ENCODE measurements around the gene TMEM151A.
"Not testable (repeated sequence)": the region's sequence is repeated elsewhere in the genome, so short reads cannot be mapped to it uniquely, and the experiment has no call there.

The TMEM151A gene

GRCh38 chr11:66297610-66298009, 5.9 kb downstream of the TMEM151A start:
- in situ Hi-C loops (cut with MboI; ENCODE audit: low sequenced_read_pairs): no loop called here

GRCh38 chr11:66299186-66299585, 7.5 kb downstream of the TMEM151A start:
- in situ Hi-C loops (cut with MboI; ENCODE audit: low sequenced_read_pairs): no loop called here

- in situ Hi-C loops (cut with MboI; ENCODE audit: low sequenced_read_pairs): no loop called here
Observed at GRCh38 chr11:66302656-66303055, 11.0 kb downstream of the TMEM151A start.

- in situ Hi-C loops (cut with MboI; ENCODE audit: low sequenced_read_pairs): no loop called here
Observed at GRCh38 chr11:66309475-66309874, 17.8 kb downstream of the TMEM151A start.

- in situ Hi-C loops (cut with MboI; ENCODE audit: low sequenced_read_pairs): no loop called here
Observed at GRCh38 chr11:66310324-66310723, 18.6 kb downstream of the TMEM151A start.

- in situ Hi-C loops (cut with MboI; ENCODE audit: low sequenced_read_pairs): not testable (repeated sequence)
Observed at GRCh38 chr11:66310803-66311440, 19.2 kb downstream of the TMEM151A start.

- in situ Hi-C loops (cut with MboI; ENCODE audit: low sequenced_read_pairs): no loop called here
Observed at GRCh38 chr11:66311470-66311964, 19.8 kb downstream of the TMEM151A start.

- in situ Hi-C loops (cut with MboI; ENCODE audit: low sequenced_read_pairs): no loop called here
Observed at GRCh38 chr11:66311965-66312548, 20.4 kb downstream of the TMEM151A start.

GRCh38 chr11:66312549-66313320, 21.0 kb downstream of the TMEM151A start:
- in situ Hi-C loops (cut with MboI; ENCODE audit: low sequenced_read_pairs): no loop called here

GRCh38 chr11:66313321-66314185, 21.9 kb downstream of the TMEM151A start:
- in situ Hi-C loops (cut with MboI; ENCODE audit: low sequenced_read_pairs): no loop called here

GRCh38 chr11:66314186-66314501, 22.4 kb downstream of the TMEM151A start:
- in situ Hi-C loops (cut with MboI; ENCODE audit: low sequenced_read_pairs): no loop called here

GRCh38 chr11:66314561-66315497, 23.1 kb downstream of the TMEM151A start:
- in situ Hi-C loops (cut with MboI; ENCODE audit: low sequenced_read_pairs): no loop called here

- in situ Hi-C loops (cut with MboI; ENCODE audit: low sequenced_read_pairs): no loop called here
Observed at GRCh38 chr11:66315498-66315885, 23.8 kb downstream of the TMEM151A start.

GRCh38 chr11:66315921-66316811, 24.5 kb downstream of the TMEM151A start:
- in situ Hi-C loops (cut with MboI; ENCODE audit: low sequenced_read_pairs): no loop called here

GRCh38 chr11:66316849-66317251, 25.2 kb downstream of the TMEM151A start, which contains the start of gene CD248:
TSS of gene CD248 (minus strand) at chr11:66317044. CDS start at chr11:66317027, 17 bp downstream.
- in situ Hi-C loops (cut with MboI; ENCODE audit: low sequenced_read_pairs): no loop called here

- in situ Hi-C loops (cut with MboI; ENCODE audit: low sequenced_read_pairs): no loop called here
Observed at GRCh38 chr11:66317322-66317722, 25.6 kb downstream of the TMEM151A start.

- in situ Hi-C loops (cut with MboI; ENCODE audit: low sequenced_read_pairs): no loop called here
Observed at GRCh38 chr11:66317723-66318599, 26.3 kb downstream of the TMEM151A start.

- in situ Hi-C loops (cut with MboI; ENCODE audit: low sequenced_read_pairs): no loop called here
Observed at GRCh38 chr11:66318600-66318970, 26.9 kb downstream of the TMEM151A start.
